ENCODE measurements around the gene MYRFL.

MYRFL gene

GRCh38 chr12:69900720-69901131 is 75.7 kb downstream of the MYRFL start:
- TF ChIP-seq CTCF (IDR thresholded peaks at IDR 0.05; ENCODE audit: low read depth, low read length) = peak; percentile 61
- no peak overlapping the region for H3K4me3 ChIP-seq (replicated peaks in 1 of 2; ENCODE audit: low read depth in 2 of 2, low read length in 2 of 2)
- peak; percentile 78 to 81 for DNase-seq (ENCODE audit: low read depth in 2 of 2)

- peak; percentile 11 to 46 for DNase-seq (ENCODE audit: low read depth in 2 of 2)
These were observed 76.3 kb downstream of the MYRFL start for GRCh38 chr12:69901221-69901905.

GRCh38 chr12:69903548-69903947 is 78.5 kb downstream of the MYRFL start:
- no peak overlapping the region for H3K4me3 ChIP-seq (replicated peaks in 1 of 2; ENCODE audit: low read depth in 2 of 2, low read length in 2 of 2)
- TF ChIP-seq CTCF (IDR thresholded peaks at IDR 0.05; ENCODE audit: low read depth, low read length) = no peak
- no peak for DNase-seq (ENCODE audit: low read depth in 2 of 2)

More at GRCh38 chr12:69901221-69901905, 76.3 kb downstream of the MYRFL start:
- no peak for TF ChIP-seq CTCF (IDR thresholded peaks at IDR 0.05; ENCODE audit: low read depth, low read length)
- no peak overlapping the region for H3K4me3 ChIP-seq (replicated peaks in 1 of 2; ENCODE audit: low read depth in 2 of 2, low read length in 2 of 2)

GRCh38 chr12:69904777-69905176 is 79.8 kb downstream of the MYRFL start:
- peak; percentile 54 to 85 for DNase-seq (ENCODE audit: low read depth in 2 of 2)
- TF ChIP-seq CTCF (IDR thresholded peaks at IDR 0.05; ENCODE audit: low read depth, low read length) = no peak
- no peak overlapping the region for H3K4me3 ChIP-seq (replicated peaks in 1 of 2; ENCODE audit: low read depth in 2 of 2, low read length in 2 of 2)

GRCh38 chr12:69905801-69906200 is 80.8 kb downstream of the MYRFL start:
- TF ChIP-seq CTCF (IDR thresholded peaks at IDR 0.05; ENCODE audit: low read depth, low read length) = no peak
- DNase-seq (ENCODE audit: low read depth in 2 of 2) = no peak
- no peak overlapping the region for H3K4me3 ChIP-seq (replicated peaks in 1 of 2; ENCODE audit: low read depth in 2 of 2, low read length in 2 of 2)

- TF ChIP-seq CTCF (IDR thresholded peaks at IDR 0.05; ENCODE audit: low read depth, low read length) = no peak
- DNase-seq (ENCODE audit: low read depth in 2 of 2) = no peak
- H3K4me3 ChIP-seq (replicated peaks in 1 of 2; ENCODE audit: low read depth in 2 of 2, low read length in 2 of 2) = no peak overlapping the region
These were observed 81.6 kb downstream of the MYRFL start for GRCh38 chr12:69906411-69907216.
